Breast epithelium (tissue), 3 donors: ENCODE results near the gene ZFYVE16.

ENCODE experiments used
- POLR2A ChIP-seq: fragments of 450-650 bp; IDR thresholded peaks from one replicate; pipeline ENCODE4 v1.6.1; 2016; ENCODE audit warnings: antibody characterized with exemption, mild to moderate bottlenecking, moderate library complexity
- TF ChIP-seq, protein P1 (sequence below), 3 donors: fragments of 450-650 bp; IDR thresholded peaks; one replicate each; pipeline ENCODE4 v1.5.1; 2016 to 2017; ENCODE audit warnings: antibody characterized with exemption in 3 of 3, mild to moderate bottlenecking in 3 of 3, moderate library complexity in 3 of 3

- TF ChIP-seq, protein P1, sequence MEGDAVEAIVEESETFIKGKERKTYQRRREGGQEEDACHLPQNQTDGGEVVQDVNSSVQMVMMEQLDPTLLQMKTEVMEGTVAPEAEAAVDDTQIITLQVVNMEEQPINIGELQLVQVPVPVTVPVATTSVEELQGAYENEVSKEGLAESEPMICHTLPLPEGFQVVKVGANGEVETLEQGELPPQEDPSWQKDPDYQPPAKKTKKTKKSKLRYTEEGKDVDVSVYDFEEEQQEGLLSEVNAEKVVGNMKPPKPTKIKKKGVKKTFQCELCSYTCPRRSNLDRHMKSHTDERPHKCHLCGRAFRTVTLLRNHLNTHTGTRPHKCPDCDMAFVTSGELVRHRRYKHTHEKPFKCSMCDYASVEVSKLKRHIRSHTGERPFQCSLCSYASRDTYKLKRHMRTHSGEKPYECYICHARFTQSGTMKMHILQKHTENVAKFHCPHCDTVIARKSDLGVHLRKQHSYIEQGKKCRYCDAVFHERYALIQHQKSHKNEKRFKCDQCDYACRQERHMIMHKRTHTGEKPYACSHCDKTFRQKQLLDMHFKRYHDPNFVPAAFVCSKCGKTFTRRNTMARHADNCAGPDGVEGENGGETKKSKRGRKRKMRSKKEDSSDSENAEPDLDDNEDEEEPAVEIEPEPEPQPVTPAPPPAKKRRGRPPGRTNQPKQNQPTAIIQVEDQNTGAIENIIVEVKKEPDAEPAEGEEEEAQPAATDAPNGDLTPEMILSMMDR (IDR thresholded peaks at IDR 0.05) = no peak
- TF ChIP-seq POLR2A = no peak
Measured at GRCh38 chr5:80507663-80508062, 99.8 kb downstream of the ZFYVE16 start.
